Germinal center (tissue), 1 donor: ENCODE data around the gene FLT4.

Source experiments
- DNase-seq: peaks from one replicate; pipeline ENCODE4 v3.0.0; 2012; ENCODE audit warnings: mixed read lengths, low spot score

FLT4 gene

GRCh38 chr5:180626661-180627385 lies 22.6 kb downstream of the FLT4 start:
- no peak for DNase-seq

DNA sequence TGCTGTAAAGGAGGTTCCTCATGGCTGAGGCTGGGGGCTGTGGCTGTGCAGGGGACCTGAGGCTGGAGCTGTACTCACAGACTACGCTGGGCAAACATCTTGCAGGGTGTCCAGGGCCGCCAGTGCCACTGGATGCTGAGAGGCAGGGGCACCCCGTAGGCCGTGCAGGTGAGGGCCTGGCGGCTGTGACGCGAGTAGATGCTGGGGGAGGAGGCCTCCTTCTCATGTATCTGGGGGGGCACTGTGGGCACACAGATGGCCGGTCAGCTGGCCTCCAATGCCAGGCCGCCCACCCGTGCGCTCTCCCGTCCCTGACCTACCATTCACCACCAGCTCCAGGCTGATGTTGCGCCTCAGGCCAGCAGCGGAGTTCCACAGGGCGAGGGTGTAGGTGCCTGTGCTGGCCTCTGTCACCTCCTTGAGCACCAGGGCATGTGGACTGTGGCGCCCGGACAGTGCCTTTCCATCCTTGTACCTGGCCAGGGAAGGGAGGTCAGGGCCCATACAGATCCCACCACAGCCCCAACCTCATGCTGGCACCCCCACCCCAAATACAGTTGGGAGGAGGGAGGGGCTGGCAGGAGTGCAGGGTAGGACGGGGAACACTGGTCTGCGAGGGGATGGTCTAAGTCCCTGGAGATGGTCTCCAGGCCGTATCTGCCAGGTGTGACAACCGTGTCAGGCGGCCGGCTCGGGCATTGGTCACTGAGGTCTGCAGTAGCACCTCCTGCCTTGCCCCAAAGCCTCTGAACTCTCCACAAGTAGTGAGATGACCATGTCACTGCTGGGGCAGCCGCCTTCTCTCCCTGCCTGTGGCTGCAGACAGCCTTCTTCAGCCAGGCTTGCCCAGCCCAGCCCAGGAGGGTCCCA lies 23.4 kb downstream of the FLT4 start:
- no peak for DNase-seq

GRCh38 chr5:180625125-180625790 lies 24.1 kb downstream of the FLT4 start:
- DNase-seq: no peak

GRCh38 chr5:180624587-180624986 lies 24.8 kb downstream of the FLT4 start:
- no peak for DNase-seq

DNA sequence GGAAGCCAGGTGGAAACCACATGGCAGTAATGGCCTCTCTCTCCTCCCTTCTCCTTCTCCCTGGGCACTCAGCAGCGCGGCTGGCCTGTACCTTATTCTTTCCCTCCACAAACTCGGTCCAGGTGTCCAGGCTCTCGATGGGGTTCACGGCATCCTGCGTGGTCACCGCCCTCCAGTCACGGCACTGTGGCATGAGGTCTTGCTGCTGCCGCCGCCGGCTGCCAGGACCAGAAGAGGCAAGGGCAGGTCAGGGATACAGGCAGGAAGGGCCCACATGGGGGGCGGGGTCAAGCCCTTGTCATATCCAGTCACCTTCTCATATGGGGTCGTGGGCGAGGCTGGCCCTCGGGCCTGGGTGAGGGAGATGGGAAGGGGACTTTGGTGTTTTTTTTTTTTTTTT lies 25.6 kb downstream of the FLT4 start:
- DNase-seq: no peak

DNA sequence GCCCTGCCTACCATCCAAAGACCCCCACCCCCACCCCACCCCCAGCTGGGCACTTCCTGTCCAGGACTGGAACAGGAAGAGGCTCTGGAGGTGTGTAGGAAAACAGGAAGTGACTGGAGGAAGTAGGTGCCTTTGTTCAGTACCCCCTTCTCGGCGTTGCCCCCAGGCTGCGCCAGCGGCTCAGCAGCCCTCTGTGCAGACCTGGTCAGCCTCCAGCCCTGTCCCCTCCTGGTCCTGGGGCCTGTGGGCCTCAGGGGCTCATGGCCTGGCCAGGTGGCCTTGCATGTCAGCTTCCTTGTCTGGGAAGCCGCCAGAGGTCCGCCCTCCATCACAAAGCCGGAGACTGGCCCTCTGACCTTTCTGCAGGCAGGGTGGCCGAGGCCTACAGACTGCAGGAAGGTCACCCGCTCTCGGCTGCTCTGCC lies 26.0 kb downstream of the FLT4 start:
- no peak for DNase-seq

GRCh38 chr5:180622910-180623309 lies 26.5 kb downstream of the FLT4 start:
- no peak for DNase-seq

- no peak for DNase-seq
Measured at GRCh38 chr5:180621311-180621710, 28.1 kb downstream of the FLT4 start.

DNA sequence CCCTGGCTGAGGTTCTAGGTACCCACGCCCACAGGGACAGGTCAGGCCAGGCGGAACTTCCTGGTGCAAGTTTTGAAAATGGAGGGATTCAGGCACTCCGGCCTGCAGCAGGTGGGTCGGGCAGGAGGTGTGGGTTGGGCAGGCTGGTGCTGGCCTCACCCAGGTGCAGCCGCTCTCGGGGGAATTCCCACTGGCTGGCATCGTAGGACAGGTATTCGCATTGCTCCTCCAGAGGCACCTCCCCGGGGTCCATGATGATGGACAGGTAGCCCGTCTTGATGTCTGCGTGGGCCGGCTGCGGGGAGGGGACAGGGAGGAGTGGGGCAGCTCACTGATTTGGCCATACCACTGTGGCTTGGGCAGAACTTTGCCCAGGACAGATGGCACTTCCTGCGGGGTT lies 29.4 kb downstream of the FLT4 start:
- DNase-seq: no peak

GRCh38 chr5:180619563-180619915 lies 29.9 kb downstream of the FLT4 start:
- no peak for DNase-seq

- peak; percentile 22 for DNase-seq
Measured at GRCh38 chr5:180618829-180619562, 30.4 kb downstream of the FLT4 start.

- no peak for DNase-seq
Measured at GRCh38 chr5:180618487-180618828, 30.9 kb downstream of the FLT4 start.

DNA sequence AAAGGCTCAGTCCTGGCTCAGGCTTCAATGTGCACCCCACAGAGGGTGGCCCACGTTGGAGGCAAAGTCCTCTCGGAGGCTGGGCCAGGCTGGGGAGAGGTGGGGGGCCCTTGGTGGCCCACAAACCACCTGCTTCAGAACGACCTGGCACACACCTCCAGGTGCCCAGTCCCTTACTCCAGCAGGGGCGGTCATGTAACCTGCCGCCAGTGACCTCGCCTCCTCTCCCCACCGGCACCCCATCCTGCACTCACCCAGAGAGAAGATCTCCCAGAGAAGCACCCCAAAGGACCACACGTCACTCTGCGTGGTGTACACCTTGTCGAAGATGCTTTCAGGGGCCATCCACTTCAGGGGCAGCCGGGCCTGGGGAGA lies 35.6 kb downstream of the FLT4 start:
- no peak for DNase-seq

DNA sequence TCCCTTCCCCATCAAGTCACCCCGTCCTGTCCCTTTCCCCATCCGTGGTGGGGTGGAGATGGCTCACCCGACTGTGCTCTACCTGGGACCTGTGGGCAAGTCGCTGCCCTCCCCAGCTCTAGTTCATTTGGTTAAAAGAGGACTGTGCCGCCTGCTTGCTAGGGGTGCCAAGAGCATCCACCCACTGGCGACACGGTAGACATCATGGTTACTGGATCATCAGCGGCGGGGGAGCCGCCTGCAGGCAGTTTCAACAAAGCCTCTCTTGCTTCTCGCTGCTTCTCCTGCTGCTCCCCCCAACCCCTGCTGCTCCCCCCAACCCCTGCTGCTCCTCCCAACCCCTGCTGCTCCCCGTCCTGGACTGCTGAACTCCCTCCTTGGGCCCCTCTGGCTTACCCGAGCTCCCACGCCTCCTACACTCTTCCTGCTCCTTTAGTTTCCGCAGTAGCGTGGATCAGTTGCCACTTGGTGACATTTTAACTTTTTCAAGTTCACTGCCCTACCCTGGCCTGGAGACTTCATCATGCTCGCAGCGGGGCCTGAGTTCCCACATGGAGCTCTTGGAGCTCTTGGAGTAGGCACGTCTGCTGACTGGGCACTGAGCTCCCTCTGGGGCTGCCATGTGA lies 36.1 kb downstream of the FLT4 start:
- DNase-seq: no peak

DNA sequence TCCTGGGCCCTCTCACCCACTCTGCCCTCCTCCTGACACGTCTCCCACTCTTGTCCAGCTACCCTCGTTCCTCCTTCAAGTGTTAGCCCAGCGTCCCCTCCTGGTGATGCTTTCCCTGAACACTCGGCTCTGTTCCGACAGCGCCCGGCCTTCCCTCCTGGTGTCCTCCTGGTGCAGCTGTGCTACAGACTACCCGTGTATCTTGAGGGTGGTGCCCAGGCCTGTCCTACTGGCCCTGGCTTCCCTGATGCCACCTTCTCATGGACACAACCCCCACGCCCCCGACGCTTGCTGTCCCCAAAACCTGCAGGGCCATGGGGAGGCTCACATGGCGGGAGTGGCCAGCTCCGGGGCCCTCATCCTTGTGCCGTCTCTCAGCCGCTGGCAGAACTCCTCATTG lies 36.7 kb downstream of the FLT4 start:
- DNase-seq: no peak

DNA sequence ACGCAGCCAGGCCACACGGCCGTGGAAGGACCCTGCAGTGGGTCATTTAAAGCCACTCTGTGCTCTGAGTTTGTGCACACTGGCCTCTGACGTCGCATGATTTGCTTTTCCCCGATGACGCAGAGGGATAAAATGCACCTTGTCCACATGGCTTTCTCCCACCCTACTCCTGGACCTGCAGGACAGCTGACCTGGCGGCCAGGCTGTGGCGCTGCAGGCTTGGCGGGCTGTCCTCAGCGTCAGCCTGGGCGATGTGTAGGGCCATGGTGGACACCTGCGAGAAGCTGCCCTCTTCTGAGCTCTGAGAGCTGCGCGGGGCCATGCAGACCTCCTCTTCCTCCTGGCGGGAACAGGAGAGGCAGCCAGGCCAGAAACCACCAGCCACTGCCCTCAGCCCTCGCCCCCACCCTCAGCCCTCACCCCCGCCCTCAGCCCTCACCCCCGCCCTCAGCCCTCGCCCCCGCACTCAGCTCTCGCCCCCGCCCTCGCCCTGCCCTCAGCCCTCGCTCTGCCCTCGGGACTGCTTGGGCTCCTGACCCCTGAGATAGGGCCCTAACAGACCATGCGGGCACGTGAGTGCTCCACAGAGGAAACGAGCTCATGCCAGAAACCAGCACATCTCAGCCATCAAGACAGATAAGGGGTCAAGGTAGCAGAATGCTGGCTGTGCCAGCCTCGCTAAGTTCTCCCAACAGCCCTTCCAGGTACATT lies 38.1 kb downstream of the FLT4 start:
- no peak for DNase-seq

GRCh38 chr5:180609817-180610550 lies 39.4 kb downstream of the FLT4 start:
- no peak for DNase-seq

DNA sequence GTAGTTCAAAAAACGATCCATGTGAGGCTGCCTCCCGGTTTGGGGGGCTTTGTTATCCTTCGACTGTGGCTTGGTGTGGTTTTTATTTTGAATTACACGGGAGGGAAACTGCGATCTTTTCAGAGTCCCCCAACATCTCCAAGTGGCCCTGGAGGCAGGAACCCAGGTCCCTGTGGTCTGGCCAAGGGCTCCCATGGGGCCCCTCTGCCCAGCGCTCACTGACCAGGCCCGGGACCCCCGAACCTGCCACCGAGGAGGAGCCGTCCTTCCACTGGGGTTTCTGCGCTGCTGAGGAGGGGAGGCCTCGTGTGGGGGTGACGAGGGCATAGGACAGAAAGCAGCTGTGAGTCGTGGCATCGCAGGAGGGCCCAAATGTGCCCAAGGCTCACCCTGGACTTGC lies 40.0 kb downstream of the FLT4 start:
- no peak for DNase-seq

DNA sequence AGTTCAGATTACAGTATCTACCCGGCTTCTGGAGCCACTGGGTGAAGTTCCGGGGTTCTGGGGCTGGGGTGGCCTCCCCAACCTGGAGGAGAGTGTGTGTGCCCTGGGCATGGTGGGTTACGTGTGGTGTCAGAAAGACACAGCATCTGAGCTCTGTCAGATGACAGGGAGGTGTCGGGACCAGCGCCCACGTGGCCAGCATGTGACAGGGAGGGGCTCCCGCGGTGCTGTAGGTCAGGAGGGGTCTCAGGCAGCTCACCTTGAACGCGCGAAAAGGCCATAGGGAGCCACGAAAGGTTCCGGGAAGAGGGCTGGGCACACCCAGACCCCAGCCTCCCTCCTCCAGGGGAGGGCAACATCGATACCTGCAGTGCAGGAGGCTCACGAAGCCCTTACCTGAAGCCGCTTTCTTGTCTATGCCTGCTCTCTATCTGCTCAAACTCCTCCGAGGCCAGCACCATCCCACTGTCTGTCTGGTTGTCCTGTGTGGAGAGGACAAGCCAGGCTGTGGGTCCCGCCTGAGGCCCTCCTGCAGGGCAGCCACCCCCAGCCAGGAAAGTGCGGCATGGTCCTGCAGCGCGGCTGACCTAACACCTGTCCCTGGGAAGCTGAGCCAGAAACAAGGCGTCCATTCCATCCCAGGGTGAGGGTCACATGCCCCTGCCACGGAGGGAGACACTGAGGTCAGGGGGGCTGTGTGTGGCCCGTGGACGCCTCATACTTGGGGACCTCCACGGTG lies 40.7 kb downstream of the FLT4 start:
- no peak for DNase-seq
